Loucy (cell line): ENCODE data around the gene FAM229B.

Experiments
- CTCF ChIP-seq: fragments of 200-600 bp; sonication (generic); conservative IDR thresholded peaks from 2 replicates; pipeline ENCODE4 v1.5.1; 2014; ENCODE audit warnings: mild to moderate bottlenecking, antibody characterized with exemption, low read length
- EZH2phosphoT487 ChIP-seq: fragments of 200-600 bp; IDR thresholded peaks from 2 replicates; pipeline ENCODE4 v1.6.1; 2018; ENCODE audit warnings: antibody characterized with exemption, mild to moderate bottlenecking, moderate library complexity, borderline replicate concordance

GRCh38 chr6:112041535-112041934 is 45.9 kb upstream of the FAM229B start:
- TF ChIP-seq CTCF (no peak), EZH2phosphoT487 (no peak)
